ENCODE measurements around the gene GULP1.
"Not testable (repeated sequence)": the region's sequence is repeated elsewhere in the genome, so short reads cannot be mapped to it uniquely, and the experiment has no call there.

The GULP1 gene

GRCh38 chr2:188492751-188493150, 201.1 kb downstream of the GULP1 start:
- FAIRE-seq = no peak

DNA sequence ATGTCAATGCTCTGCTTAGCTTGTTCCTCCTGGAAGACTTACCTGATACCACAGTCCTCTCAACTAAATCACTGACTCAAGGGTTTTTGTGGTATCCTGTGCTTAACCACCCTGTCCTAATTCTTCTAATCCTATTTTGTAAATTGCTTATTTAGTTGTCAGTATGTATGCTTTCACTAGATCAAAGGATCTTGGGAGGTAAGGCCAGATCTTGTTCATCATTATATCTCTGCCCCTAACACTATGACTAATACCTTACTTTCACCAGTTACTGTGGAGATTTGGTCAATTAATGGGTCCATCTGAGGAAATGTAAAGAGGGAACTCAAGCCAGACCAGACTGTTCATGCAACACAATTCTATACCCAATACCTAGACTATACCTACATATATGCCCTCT, 203.2 kb downstream of the GULP1 start:
- no peak for FAIRE-seq

- no peak for FAIRE-seq
Observed at GRCh38 chr2:188495969-188496431, 204.3 kb downstream of the GULP1 start.

DNA sequence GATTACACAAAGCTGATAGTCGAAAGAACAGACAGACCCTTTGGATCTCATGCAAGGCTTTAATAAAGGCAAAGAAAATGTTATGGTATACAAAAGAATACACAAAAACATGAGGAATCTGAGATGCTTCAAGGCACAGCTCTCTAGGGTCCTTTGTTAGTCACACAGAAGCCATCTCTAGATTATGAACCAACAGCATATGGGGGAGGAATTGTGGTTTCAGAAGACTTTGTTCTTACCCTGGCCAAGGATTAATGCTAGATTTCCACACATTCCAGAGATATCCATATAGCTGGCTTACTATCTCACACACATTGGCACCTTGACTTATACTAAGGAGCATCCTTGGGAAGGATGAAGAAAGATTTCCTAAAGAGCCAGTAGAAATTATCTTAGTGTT, 206.1 kb downstream of the GULP1 start:
- FAIRE-seq = no peak

DNA sequence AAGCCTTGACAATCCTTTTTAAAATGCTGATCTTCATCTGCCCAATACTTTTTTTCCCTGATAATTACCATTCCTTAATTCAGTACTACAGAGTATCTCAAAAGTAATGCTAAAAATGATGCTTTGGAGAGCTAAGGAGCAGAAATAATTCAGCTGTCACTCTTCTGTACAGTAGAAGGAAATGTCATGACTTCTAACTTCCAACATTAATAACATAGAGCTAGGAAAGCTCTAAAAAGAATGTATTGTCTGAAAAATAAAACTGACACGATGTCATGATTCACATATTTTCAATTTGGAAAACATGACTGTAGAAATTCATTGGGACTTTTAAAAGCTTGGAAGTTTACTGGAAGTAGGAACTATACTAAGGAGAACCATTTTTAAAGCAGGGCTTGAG, 212.3 kb downstream of the GULP1 start:
- FAIRE-seq = no peak

- no peak for FAIRE-seq
Observed at GRCh38 chr2:188506843-188507242, 215.2 kb downstream of the GULP1 start.

DNA sequence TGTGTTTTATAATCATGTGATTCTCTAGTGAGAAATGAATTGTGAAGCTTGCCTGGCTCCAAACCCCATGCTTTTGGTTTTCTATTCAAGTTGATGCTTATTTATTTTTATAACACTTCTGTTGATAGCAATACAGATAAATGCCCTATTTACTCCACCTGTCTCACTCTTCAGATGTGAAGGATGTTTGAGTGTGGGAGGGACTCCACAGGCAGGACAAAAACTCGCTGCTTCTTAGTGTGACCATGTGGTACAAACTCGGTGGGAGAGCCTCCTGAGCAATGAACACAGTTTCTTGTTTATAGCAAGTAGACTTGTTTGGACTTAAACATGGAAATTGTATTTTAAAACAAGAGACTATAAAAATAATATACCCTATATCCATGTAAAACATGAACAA, 219.7 kb downstream of the GULP1 start:
- no peak for FAIRE-seq

GRCh38 chr2:188512456-188512855, 220.8 kb downstream of the GULP1 start:
- FAIRE-seq = peak; percentile 99

- no peak for FAIRE-seq
Observed at GRCh38 chr2:188515918-188516317, 224.2 kb downstream of the GULP1 start.

GRCh38 chr2:188517549-188518215, 226.0 kb downstream of the GULP1 start:
- FAIRE-seq = peak; percentile 100

- FAIRE-seq = no peak
Observed at GRCh38 chr2:188518381-188518780, 226.7 kb downstream of the GULP1 start.

DNA sequence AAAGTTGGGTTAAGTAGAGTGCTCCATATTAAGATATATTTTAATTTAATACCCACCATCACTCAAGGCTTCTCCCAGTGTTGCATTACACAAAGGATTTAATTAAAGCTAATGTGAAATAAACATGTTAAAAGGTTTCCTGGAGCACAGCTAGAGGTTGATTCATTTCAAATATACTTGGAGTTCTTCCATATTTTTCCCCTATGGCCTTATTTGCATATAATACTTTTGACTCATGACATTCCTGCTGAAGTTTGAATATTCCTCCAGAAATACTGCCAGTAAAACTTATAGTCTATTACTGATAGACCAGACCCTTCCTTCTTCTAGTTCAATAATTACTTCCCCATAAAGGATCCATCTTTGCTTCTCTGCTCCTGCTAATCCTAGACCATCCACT, 227.5 kb downstream of the GULP1 start:
- no peak for FAIRE-seq

DNA sequence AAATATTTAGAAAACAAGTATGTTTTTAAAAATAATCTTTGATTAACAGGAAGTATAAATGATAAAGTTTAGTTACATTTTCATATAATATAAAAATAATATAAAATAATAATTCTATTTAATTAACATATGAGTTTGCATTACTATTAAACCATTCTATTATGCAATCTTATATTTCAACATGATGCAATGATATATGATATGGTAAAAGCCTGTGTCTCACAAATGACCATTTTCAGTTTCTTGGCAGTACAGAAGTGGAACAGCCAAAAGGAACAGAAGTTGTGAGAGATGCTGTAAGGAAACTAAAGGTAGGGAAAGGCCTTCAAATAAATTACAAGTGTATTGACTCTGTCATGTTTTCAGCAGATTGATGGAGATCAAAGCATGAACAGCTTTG, 230.8 kb downstream of the GULP1 start:
- FAIRE-seq = peak; percentile 96

GRCh38 chr2:188523919-188524318, 232.2 kb downstream of the GULP1 start:
- FAIRE-seq = no peak

DNA sequence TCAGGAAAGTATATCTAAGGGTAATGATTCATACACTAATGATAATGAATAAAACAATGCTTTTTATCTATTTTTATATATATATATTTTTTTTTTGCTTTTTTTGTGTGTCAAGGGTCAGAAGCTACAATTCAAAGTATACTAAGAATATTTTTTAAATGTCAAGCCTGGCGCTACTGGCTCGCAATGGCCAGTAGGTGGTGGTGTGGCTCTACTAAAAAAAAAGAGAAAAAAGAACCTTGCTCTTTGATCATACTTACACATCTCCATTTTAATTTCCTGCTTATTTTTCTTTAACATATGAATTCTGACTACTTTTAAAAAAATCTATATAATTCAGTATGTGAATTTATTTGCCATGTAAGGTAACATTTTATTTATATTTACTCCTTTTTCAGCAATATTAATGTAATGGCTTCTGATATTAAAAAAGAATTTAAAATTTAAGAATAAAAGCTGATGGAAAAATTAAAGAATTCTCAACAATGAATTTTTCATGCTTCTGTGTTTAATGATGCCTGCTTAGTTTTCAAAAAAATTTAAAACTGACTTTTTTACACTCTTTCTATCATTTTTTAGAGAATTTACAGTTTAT, 232.9 kb downstream of the GULP1 start:
- FAIRE-seq = peak; percentile 99

DNA sequence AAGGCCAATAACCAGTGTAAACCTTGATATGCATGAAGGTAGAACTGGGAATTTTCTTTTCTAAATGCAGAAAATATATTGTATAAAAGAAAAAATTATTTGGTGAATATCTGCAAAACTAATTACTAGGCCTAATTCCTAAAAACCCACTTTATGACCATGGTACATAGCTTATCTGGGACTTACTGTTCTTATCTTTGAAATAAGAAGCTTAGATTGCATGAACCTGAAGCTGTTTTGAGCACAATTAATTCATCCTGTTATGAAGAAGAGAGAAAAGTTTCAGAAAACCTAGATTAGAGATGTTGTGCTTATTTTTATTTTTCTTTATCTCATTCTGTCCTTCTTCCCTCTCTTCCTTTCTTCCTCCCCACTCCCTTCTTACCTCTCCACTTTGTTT, 235.0 kb downstream of the GULP1 start:
- no peak for FAIRE-seq

- FAIRE-seq = no peak
Observed at GRCh38 chr2:188527141-188527540, 235.5 kb downstream of the GULP1 start.

DNA sequence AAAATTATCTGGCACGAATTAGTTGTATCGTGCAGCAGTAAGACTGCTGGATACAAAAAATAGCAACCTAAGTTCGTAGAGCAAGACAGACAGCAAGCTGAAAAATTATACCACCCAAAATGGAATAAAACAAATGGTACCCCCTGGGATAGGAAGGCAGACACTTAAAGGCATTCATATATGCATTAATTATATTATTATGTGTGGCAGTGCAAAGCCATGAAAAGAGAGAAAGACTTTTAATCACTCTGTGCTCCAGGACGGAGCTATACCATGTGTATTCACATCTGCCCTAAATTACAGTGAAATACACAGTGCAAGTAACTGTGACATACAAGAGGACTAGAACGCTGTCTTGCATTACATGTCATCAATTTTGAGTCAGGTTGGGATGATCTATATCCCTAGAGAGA, 235.9 kb downstream of the GULP1 start:
- FAIRE-seq = peak; percentile 56

- no peak for FAIRE-seq
Observed at GRCh38 chr2:188529710-188530109, 238.0 kb downstream of the GULP1 start.

DNA sequence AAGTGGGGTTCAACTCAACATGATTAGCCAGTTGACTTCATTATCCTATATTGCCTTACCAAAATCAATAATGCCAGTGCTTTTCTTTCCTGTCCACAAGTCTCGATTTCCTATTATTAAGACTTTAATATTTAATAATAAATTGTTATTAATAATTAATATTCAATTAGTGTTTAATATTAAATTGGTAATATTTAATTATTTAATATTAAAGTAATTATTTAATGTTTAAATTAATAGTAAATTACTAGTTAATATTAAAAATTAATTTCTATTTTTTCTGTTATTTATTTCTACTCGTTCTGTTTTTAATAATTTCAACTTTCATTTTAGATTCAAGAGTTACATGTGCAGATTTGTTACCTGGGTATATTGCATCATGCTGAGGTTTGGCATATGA, 243.2 kb downstream of the GULP1 start:
- peak; percentile 97 for FAIRE-seq

DNA sequence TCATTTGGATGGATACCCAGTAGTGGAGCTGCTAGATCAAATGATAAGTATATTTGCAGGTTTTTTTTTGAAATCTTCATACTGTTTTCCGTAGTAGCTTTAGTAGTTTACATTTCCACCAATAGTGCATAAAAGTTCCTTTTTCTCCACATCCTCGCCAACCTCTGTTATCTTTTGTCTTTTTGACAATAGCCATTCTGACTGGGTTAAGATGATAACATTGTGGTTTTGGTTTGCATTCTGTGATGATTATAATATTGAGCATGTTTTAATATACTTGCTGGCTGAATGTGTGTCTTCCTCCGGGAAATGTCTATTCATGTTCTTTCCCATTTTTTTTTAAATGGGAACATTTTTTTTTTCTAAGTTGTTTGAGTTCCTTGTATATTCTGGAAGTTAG, 260.0 kb downstream of the GULP1 start:
- FAIRE-seq = no peak

- no peak for FAIRE-seq
Observed at GRCh38 chr2:188557081-188557480, 265.4 kb downstream of the GULP1 start.

- FAIRE-seq = not testable (repeated sequence)
Observed at GRCh38 chr2:188559455-188559854, 267.8 kb downstream of the GULP1 start.

DNA sequence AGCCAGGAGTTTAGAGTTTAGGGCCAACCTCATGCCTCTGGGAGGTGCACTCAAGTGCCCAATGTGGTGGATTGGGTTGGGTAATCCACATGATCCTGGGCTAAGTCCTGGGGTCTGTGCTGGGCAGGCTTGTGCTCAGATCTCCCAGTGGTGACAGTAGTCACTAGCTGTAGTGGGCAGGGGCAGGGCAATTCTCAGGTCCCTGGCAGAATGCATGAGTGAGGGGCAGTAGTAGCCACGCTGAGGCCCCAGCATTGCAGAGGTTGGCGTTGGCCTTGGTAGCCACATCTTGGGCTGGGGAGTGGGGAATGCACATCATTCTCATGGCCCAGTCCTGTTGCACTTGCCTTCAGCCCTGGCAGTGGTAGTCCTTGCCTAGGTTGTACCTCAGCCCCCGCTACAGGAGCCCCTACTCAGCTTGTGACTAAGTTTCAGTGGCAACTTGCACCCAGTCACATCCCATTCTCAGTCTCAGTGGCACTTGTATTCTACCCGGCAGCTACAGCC, 269.9 kb downstream of the GULP1 start:
- FAIRE-seq = no peak
